Measurements from ENCODE around the gene SSU72. TPM values are rescaled to one million over a fixed set of nuclear protein-coding genes. Genes with fewer than 3 reads are reported as not detected.

The SSU72 gene
- total RNA-seq, 1 donor from 2014 or later = 87.3 TPM

DNA sequence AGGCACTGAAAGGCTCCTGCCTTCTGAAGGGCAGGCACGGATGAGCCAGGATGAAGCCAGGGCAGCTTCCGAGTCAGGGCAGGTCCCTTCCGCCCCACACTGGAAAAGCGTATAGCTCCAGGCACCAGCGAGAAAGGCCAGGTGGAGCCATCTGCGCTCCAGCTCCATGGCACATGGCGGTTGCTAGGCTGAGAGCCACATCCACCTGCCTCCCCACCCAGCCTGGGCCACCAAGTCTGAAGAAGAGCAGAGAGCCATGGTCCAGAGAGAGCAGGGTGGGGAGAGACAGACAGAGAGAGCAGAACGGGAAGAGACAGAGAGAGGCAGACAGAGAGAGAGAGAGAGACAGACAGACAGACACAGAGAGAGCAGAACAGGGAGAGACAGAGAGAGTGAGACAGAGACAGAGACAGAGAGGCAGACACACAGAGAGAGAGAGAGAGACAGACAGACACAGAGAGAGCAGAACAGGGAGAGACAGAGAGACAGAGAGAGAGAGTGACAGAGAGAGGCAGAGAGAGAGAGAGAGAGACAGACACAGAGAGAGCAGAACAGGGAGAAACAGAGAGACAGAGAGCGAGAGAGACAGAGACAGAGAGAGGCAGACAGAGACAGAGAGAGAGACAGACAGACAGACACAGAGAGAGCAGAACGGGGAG lies 20.1 kb upstream of the SSU72 start:
- peaks cover 32% of the 10 kb centered on the region for H3K27me3 ChIP-seq (ENCODE audit: control insufficient read depth, insufficient read depth, low read length)
- TF ChIP-seq CTCF (IDR thresholded peaks at IDR 0.05; ENCODE audit: insufficient read depth, low read length, poor library complexity, severe bottlenecking) = no peak
- no peak for DNase-seq (ENCODE audit: low read depth)
- no peak overlapping the region for H3K4me3 ChIP-seq (ENCODE audit: low read depth, low read length)
- H3K36me3 ChIP-seq (ENCODE audit: control insufficient read depth, insufficient read depth, low read length) = no peaks in the 10 kb centered on the region

DNA sequence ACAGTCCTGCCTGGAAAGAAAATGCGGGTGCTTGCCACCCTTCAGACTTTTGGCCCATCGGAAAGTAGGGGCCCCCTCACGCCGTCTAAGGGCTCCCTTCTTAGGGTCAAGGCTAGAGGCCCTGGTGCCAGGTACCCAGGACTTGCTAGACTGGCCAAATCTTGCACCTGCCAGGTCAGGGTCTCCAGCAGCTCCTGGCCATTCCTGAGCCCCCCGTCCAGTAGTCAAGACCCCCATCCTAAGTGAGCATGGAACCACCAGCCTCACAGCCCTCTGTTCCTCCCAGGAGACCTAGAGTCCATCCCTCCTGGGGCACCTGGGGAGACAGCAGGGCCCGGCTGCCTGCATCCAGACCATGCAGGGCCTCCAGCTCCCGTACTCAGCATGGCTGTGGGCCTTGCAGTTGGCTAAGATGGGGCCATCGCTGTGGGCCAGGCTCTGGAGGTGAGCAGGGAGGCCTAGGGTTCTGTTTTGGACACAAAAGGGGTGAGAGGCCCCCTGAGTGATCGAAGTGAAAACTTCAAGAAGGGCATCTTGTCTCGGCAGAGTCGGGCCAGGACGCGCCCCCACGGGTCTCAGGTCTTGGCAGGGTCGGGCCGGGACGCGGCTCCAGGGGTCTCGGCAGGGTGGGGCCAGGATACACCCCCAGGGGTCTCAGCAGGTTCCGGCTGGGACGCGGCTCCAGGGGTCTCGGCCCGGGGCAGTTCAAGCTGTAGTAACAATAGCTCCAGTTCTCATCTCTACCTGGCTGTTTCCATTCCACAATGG lies 19.4 kb upstream of the SSU72 start:
- no peak overlapping the region for H3K4me3 ChIP-seq (ENCODE audit: low read depth, low read length)
- H3K36me3 ChIP-seq (ENCODE audit: control insufficient read depth, insufficient read depth, low read length) = no peaks in the 10 kb centered on the region
- no peak for TF ChIP-seq CTCF (IDR thresholded peaks at IDR 0.05; ENCODE audit: insufficient read depth, low read length, poor library complexity, severe bottlenecking)
- no peak for DNase-seq (ENCODE audit: low read depth)
- H3K27me3 ChIP-seq (ENCODE audit: control insufficient read depth, insufficient read depth, low read length) = peaks cover 27% of the 10 kb centered on the region

GRCh38 chr1:1591452-1591851 lies 16.8 kb upstream of the SSU72 start:
- DNase-seq (ENCODE audit: low read depth) = no peak
- Histone ChIP-seq H3K36me3 (ENCODE audit: control insufficient read depth, insufficient read depth, low read length) (no peaks in the 10 kb centered on the region), H3K4me3 (ENCODE audit: low read depth, low read length) (no peak overlapping the region), H3K27me3 (ENCODE audit: control insufficient read depth, insufficient read depth, low read length) (peaks cover 9% of the 10 kb centered on the region)
- TF ChIP-seq CTCF (IDR thresholded peaks at IDR 0.05; ENCODE audit: insufficient read depth, low read length, poor library complexity, severe bottlenecking) = no peak

GRCh38 chr1:1583347-1584010 lies 8.8 kb upstream of the SSU72 start:
- Histone ChIP-seq H3K36me3 (ENCODE audit: control insufficient read depth, insufficient read depth, low read length) (no peaks in the 10 kb centered on the region), H3K4me3 (ENCODE audit: low read depth, low read length) (no peak overlapping the region), H3K27me3 (ENCODE audit: control insufficient read depth, insufficient read depth, low read length) (peaks cover 19% of the 10 kb centered on the region)
- no peak for TF ChIP-seq CTCF (IDR thresholded peaks at IDR 0.05; ENCODE audit: insufficient read depth, low read length, poor library complexity, severe bottlenecking)
- no peak for DNase-seq (ENCODE audit: low read depth)

- H3K27me3 ChIP-seq (ENCODE audit: control insufficient read depth, insufficient read depth, low read length) = peaks cover 23% of the 10 kb centered on the region
- no peak for TF ChIP-seq CTCF (IDR thresholded peaks at IDR 0.05; ENCODE audit: insufficient read depth, low read length, poor library complexity, severe bottlenecking)
- H3K4me3 ChIP-seq (ENCODE audit: low read depth, low read length) = no peak overlapping the region
- H3K36me3 ChIP-seq (ENCODE audit: control insufficient read depth, insufficient read depth, low read length) = no peaks in the 10 kb centered on the region
- DNase-seq (ENCODE audit: low read depth) = no peak
These were observed 8.1 kb upstream of the SSU72 start for GRCh38 chr1:1582585-1583346.

All from kidney epithelial cell (primary cell).